ENCODE measurements around the gene HS6ST2.

The HS6ST2 gene

GRCh38 chrX:132738951-132739350 is 219.5 kb downstream of the HS6ST2 start:
- no peak for DNase-seq

- DNase-seq = no peak
These were observed 220.7 kb downstream of the HS6ST2 start for GRCh38 chrX:132737743-132738142.

GRCh38 chrX:132732236-132732635 is 226.2 kb downstream of the HS6ST2 start:
- DNase-seq = no peak

GRCh38 chrX:132730726-132731125 is 227.7 kb downstream of the HS6ST2 start:
- DNase-seq = no peak

GRCh38 chrX:132730266-132730665 is 228.2 kb downstream of the HS6ST2 start:
- DNase-seq = no peak

- no peak for DNase-seq
These were observed 230.1 kb downstream of the HS6ST2 start for GRCh38 chrX:132728296-132728695.

- no peak for DNase-seq
These were observed 239.9 kb downstream of the HS6ST2 start for GRCh38 chrX:132718431-132718958.

- no peak for DNase-seq
These were observed 242.4 kb downstream of the HS6ST2 start for GRCh38 chrX:132716006-132716405.

GRCh38 chrX:132714913-132715312 is 243.5 kb downstream of the HS6ST2 start:
- no peak for DNase-seq

GRCh38 chrX:132712350-132712749 is 246.1 kb downstream of the HS6ST2 start:
- DNase-seq = no peak

- no peak for DNase-seq
These were observed 247.7 kb downstream of the HS6ST2 start for GRCh38 chrX:132710656-132711155.

- no peak for DNase-seq
These were observed 249.9 kb downstream of the HS6ST2 start for GRCh38 chrX:132708529-132708928.

GRCh38 chrX:132704769-132705168 is 253.7 kb downstream of the HS6ST2 start:
- DNase-seq = no peak

- no peak for DNase-seq
These were observed 264.0 kb downstream of the HS6ST2 start for GRCh38 chrX:132694382-132694781.

GRCh38 chrX:132692526-132692925 is 265.9 kb downstream of the HS6ST2 start:
- DNase-seq = no peak

- DNase-seq = no peak
These were observed 266.4 kb downstream of the HS6ST2 start for GRCh38 chrX:132692066-132692465.

GRCh38 chrX:132689612-132690563 is 268.5 kb downstream of the HS6ST2 start:
- no peak for DNase-seq

GRCh38 chrX:132685276-132685675 is 273.2 kb downstream of the HS6ST2 start:
- DNase-seq = no peak

- no peak for DNase-seq
These were observed 281.2 kb downstream of the HS6ST2 start for GRCh38 chrX:132677233-132677716.

- DNase-seq = no peak
These were observed 281.8 kb downstream of the HS6ST2 start for GRCh38 chrX:132676561-132677186.

- DNase-seq = no peak
These were observed 282.3 kb downstream of the HS6ST2 start for GRCh38 chrX:132676102-132676501.

- DNase-seq = no peak
These were observed 285.1 kb downstream of the HS6ST2 start for GRCh38 chrX:132673331-132673730.

GRCh38 chrX:132671229-132671641 is 287.2 kb downstream of the HS6ST2 start:
- DNase-seq = no peak

- no peak for DNase-seq
These were observed 289.3 kb downstream of the HS6ST2 start for GRCh38 chrX:132669142-132669541.

Measured in NCI-H2081 treated with DMSO at 0.1 percent for 48 hours (cell line).